Uterine smooth muscle cell (primary cell): ENCODE data around the gene NLN. TPM values are rescaled to one million over a fixed set of nuclear protein-coding genes. Genes with fewer than 3 reads are reported as not detected.

ENCODE experiments used
- total RNA-seq: library from RNA; depleted of rRNA; stranded (reverse); fragments of >200 nt; gene quantifications from 2 replicates; pipeline ENCODE4 v1.2.3, GENCODE V29; 2014

NLN gene
- 40.0 and 50.1 TPM in 2 replicates for total RNA-seq

GRCh38 chr5:65721720-65722574 lies at the start of gene NLN, which contains the start of gene SGTB:
Gene NLN (plus strand): TSS chr5:65722205. CDS start chr5:65722374, 169 bp downstream.
Gene SGTB (minus strand): TSS chr5:65722109. CDS start chr5:65720807, 1,302 bp downstream.

Other genes starting within 250 kb of the NLN start
- 155 and 181 TPM in 2 replicates for gene ADAMTS6, start 240.3 kb upstream of the NLN start, total RNA-seq
- 12.2 and 37.4 TPM in 2 replicates for gene CENPK, start 159.0 kb upstream of the NLN start, total RNA-seq
- gene PPWD1, start 158.9 kb upstream of the NLN start, total RNA-seq = 42.7 and 52.7 TPM in 2 replicates
- gene TRIM23, start 97.9 kb upstream of the NLN start, total RNA-seq = 32.1 and 40.4 TPM in 2 replicates
- 4.4 and 5.0 TPM in 2 replicates for gene SHLD3, start 97.2 kb upstream of the NLN start, total RNA-seq
- gene TRAPPC13, start 97.2 kb upstream of the NLN start, total RNA-seq = 26.4 and 41.5 TPM in 2 replicates
- gene SGTB, start 96 bp upstream of the NLN start, total RNA-seq = 20.7 and 33.2 TPM in 2 replicates
- 96.6 and 101 TPM in 2 replicates for gene ERBIN, start 204.4 kb downstream of the NLN start, total RNA-seq